ENCODE data around the gene COL12A1.

DNA sequence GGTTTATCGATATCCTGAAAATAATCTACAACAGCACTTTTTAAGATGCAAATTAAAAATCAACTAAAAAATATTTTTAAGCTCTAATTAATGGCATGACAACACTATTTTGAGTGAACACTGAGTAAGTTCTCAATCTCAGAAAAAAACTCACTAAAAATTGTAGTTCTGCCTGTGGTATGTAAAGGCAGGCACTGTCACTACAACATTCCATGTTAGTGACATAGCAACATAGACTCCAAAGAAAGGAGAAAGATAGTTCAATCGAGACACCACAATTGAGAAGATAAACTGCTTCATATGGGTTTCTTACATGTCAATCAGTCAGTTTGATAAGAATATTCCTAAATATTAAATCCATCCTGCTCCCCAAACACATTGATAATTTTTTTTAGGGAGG is 38.0 kb downstream of the COL12A1 start:
- TF ChIP-seq, protein P1, sequence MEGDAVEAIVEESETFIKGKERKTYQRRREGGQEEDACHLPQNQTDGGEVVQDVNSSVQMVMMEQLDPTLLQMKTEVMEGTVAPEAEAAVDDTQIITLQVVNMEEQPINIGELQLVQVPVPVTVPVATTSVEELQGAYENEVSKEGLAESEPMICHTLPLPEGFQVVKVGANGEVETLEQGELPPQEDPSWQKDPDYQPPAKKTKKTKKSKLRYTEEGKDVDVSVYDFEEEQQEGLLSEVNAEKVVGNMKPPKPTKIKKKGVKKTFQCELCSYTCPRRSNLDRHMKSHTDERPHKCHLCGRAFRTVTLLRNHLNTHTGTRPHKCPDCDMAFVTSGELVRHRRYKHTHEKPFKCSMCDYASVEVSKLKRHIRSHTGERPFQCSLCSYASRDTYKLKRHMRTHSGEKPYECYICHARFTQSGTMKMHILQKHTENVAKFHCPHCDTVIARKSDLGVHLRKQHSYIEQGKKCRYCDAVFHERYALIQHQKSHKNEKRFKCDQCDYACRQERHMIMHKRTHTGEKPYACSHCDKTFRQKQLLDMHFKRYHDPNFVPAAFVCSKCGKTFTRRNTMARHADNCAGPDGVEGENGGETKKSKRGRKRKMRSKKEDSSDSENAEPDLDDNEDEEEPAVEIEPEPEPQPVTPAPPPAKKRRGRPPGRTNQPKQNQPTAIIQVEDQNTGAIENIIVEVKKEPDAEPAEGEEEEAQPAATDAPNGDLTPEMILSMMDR (IDR thresholded peaks at IDR 0.05): no peak
- no peak for TF ChIP-seq POLR2A (IDR thresholded peaks at IDR 0.05)
